HG03097 (cell line): ENCODE data around the gene ZNF664.

Experiments used
- ATAC-seq: cut with Tn5 transposase; IDR thresholded peaks from one replicate; pipeline ENCODE4 v1.9.1; 2021; ENCODE audit not compliant: unreplicated experiment, low FRiP score

The ZNF664 gene

DNA sequence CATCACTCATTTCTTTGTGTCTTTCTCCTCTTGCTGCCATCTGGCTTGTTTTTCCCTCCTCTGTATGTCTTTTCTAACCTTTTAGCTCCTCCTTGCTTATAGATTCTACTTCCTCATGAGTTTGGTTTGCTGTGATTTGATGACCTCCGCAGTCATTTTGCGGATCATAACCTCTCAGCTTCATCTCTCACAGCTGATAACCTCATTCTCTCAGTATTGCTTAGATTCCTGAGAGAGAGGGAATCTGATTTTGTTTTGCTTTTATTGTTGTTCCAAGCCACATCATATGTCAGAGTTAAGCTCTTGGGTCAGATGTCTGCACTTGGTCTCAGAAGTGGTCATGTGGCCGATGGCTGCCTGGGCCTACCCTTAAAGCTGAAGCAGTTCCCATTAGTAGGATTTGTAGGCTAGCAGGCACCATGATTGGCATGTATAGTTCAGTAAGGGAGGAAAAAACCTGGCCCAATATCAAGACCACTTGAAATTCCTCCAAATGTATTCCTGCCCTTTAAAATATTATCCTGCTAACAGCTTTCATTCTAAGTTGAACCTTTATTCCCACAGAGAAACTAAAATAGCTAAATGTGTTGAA lies 13.5 kb downstream of the ZNF664 start:
- no peak for ATAC-seq

DNA sequence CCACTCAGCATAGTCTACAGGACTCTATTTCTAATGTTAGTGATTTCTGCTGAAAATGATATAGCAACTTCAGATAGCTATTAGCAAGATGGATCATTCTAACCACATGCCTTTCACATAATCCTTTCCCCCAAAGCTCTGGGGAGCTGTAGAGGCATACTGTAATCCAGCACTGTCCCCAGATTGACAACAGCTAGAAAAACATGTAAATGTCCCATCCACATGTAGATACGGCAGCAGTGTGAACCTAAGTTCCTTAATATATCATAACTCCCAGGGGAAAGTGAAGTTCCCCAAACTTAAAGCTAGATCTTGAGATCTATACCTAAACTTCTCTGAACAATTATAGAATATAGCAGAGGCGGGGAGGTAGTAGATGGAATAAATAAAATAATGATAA lies 14.0 kb downstream of the ZNF664 start:
- no peak for ATAC-seq

DNA sequence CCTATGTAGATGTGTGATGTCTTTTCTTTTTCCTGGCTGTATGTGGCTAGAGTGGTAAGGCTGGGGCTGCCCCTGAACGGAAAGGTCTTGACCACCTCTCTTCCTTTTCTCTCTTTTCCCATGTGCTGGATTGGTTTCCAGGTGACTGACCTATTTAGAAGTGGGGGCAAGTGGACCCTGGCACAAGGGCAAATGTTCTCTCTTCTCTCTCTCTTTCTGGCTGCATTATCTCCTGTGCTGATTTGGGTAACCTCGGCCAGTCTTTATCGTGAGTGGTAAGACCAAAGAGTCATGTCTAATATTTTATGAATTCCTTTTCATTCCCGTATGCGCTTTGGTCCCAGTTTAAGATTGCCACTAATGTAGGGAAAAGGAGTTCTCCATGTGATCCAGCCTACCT lies 16.2 kb downstream of the ZNF664 start:
- ATAC-seq = no peak

DNA sequence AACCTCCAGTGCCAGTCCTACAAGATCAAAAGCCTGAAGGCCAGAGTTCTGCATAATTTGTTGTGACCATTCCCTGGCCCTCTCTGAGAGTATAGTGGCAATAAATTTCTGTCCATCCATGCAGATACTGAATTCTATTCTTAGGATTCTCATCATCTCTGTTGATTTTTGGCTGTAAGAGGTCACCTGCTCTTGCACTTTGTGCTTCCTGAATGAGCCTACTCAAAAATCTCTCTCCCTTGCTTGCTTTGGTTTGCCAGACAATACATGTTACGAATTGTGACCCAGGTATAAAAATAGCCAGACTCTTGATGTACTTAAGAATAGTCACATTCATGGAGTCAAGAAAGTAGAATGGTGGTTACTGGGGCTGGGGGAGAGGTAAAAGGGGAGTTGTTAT lies 16.7 kb downstream of the ZNF664 start:
- ATAC-seq = no peak

DNA sequence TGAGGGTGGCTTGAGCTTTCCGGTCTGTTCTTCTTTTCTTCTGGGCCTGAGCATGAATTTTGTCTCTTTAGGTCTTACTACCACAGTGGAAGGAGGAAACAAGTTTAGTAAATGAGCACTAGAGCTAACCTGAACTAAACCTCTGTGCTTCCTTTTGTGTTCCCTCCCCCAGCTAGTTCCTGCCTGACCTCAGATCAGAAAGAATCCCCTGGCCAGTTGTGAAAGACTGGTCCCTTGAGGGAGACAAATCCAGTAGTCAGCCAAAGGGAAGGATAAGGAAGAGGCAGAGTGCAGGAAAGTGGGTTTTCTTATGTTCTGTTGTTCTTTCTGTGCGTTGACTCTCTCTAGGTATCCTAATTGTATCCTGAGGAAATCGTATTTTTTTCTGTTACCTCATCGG lies 17.5 kb downstream of the ZNF664 start:
- ATAC-seq = no peak

DNA sequence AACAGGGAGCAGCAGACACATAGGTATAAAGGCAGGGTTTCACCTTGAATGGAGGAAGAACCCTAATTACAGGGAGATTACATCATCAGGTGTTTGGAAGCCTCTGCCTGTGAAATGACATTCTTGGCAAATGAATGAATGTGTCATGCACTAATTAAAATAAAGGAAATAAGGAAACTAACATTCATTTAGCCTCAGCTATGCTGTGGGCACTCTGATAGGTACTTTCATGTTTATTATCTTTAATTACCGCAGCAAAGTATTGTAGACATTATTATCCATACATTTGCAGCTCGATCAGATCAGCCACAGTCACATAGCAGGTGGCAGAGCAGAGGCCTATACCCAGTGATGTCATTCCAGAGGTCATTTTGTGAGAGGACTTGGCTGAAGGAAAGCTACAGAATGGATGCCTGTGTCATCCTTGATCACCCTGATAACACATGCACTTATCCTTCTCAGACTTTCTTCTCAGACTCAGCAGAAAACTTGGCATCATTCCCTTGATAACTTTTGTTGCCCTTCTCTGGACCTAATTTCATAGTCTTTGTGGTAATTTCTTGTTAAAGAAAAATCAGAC lies 18.4 kb downstream of the ZNF664 start:
- ATAC-seq = no peak

DNA sequence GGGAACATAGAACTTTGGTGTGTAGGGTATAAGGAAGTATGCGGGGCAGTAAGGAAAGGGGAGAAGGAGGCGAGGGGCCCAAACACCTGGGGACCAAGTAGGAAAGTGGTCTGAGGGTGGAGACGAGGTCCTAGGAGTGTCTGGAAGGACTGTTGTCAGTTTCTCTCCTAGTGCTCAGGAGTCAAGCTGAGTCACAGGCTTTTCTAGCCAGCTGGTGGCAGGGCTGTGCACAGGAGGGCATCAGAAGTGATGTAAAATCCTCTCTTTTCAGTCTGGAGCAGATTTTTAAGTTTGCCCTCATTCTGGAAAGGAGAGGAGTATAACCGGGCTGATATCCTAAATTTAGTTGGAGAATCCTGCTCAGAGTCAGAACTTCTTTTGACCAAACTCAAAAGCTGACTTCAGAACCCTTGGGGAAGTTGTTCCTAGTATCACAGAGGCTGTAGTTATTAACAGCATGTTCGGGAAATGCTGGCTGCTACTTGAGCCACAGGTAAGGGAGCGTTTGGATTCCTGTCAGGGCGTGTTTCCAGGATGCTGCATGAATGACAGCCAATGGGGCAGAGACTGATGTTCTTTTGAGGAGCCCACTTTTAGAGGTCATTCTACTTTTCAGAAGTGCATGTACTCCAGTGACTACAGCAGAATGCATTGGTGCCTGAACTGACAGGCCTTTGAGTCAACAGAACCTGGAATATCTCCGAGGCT lies 19.3 kb downstream of the ZNF664 start:
- no peak for ATAC-seq

DNA sequence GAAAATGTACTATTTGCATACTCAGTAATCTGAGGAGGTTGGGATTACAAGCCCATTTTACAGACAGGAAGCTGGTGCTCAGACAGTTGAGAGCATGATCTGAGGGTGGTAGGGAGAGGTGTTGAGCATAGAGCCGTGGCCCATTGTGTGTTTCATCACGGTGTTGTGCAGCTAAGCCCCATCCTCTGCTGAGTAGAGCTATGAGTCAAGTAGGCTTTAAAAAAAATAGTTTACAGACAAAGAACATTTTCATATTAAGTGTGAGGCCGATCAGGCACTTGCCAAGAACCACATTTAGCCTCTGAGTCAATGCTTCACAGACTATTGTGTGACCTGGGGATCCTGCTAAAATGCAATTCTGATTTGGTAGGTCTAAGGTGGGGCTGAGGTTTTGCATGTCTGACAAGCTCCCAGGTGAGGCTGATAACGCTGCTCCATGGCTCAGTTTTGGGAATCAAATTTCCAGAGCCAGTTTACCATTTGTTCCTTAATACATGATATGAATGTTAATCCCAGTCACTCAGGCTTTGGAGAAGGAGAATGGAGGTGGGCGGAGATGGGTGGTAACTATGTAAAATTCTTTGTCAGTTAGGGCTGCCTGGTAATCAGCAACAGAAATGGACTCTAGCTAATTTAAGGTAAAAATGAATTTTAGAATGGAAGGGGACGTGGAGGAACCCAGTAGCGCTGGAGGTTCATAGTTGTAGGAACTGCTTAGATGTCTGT lies 22.2 kb downstream of the ZNF664 start:
- ATAC-seq = no peak

DNA sequence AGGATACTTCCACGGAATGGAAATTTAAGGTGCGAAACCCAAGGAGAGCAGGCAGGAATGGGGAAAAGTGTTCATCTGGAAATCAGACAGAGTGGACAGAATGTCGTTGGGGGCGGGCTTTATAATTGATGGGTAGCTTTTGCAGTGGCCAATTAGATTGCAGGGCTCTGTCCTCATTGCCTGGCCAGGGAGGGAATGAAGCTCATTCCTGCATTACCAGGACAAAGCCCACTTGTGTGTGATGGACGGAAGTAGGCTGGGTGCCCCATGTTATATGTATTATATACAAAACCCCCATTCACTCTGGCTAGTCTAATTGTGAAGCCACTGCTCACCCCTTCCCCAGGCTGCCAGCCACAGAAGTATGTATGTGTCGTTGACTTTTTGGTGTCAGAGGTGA lies 23.6 kb downstream of the ZNF664 start:
- no peak for ATAC-seq

DNA sequence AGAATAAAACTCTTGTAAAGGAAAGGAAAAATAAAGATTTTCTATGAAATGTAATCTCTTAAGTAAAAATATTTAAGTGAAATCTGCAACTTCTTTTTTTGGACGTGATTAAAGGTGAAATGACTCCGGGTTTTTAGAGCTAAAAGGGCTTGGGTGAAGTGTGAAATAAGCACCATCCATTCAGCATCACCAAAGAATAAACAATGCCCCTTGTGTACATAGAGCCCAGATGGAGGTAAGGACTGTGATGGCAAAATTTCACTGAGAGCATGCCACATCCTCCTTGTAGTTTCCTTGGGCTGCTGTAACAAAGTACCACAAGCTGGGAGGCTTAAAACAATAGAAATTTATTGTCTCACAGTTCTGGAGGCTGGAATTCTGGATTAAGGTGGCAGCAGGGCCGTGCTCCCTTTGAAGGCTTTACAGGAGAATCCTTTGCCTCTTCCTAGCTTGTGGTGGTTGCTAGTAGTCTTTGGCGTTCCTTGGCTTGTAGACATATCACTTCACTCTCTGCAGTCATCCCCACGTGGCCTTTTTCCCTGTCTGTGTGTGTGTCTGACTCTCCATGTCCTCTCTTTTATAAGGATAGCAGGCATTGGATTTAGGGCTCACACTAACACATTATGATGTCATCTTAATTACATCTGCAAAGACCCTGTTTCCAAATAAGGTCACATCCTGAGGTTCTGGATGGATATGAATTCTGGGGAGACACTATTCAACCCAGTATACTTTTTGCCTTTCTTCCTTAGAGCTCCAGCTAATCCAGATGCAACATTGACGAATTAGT lies 24.2 kb downstream of the ZNF664 start:
- ATAC-seq = no peak

DNA sequence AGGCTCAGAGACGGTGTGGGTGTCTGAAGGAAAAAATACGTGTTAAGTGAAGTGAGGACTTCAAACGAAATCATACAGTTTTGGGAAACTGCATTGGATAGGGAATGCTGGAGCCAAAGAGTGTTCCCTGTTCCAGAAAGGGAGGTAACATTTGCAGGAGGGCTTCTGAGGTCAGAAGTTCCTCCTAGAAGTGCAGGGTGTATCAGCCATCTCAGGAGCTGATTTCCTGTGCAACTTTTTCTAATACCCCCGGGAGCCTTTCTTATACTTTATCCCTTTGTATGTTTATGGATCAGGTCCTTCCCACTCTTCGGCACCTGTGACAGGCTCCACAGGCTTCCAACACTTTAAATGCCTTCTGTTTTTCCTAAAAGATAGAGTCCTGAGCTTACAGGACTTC lies 24.9 kb downstream of the ZNF664 start:
- no peak for ATAC-seq

DNA sequence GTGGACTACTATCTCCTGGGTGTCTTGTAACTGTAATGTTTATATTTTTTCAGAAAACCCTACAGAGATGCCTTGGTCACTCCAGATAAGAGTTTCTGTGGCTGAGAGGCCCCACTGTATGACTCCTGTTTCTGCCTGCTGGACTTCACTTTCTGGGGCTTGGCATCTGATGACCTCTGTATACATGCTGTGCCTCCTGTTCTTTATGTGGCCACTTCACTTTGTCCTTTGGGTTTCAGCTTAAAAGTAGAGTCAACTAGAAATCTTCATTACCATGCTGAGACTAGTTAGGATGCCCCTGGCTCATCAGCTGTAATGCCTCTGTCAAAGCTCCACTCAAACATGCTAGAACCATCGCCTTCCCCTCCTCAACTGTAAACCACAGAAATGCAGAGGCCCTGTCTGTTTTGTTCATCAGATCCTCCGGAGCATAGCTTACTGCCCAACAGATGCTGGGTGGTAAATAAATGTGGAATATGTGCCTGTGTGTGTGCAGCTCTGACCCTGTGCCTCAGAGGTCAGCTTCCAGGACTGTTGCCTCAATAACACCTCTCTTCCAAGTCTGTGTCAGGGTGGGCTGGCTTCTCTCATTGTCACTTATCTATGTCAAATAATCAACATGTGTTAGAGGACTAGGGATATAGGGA lies 25.5 kb downstream of the ZNF664 start:
- no peak for ATAC-seq

DNA sequence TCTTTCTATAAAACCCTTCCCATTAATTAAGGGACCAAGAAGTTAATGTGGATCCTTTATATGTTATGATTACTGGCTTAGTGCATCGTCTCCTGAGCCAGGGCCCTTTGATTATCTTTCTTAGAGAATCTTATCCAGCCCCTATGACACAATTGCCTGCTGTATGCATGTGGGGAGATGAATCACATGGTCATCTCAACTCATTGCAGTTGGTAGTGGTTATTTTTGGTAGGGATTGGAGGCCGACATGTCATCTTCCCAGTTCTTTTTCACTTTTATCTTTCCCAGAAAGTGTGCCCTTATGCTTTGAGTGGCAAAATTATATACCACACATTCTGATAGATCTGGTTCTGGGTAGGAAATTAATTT lies 26.0 kb downstream of the ZNF664 start:
- no peak for ATAC-seq

DNA sequence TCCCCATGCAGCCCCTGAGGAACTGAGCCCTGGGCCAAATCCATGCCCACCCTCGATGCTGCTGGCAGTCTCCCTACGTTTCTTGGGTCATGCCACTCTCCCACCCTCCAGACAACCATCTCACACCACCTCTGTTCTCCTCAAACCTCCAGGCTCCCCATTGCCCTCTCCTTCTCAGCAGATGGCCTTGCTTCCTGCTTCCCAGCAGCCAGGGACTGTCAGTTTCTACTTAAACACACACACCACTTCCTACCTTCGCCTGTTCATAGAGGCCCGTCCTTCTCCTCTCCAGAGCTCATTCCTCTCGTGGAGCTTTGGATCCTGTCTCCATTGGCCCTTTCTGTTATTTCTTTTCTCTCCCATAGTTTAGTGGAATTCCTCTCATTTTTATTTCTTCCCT lies 27.1 kb downstream of the ZNF664 start:
- ATAC-seq = no peak

DNA sequence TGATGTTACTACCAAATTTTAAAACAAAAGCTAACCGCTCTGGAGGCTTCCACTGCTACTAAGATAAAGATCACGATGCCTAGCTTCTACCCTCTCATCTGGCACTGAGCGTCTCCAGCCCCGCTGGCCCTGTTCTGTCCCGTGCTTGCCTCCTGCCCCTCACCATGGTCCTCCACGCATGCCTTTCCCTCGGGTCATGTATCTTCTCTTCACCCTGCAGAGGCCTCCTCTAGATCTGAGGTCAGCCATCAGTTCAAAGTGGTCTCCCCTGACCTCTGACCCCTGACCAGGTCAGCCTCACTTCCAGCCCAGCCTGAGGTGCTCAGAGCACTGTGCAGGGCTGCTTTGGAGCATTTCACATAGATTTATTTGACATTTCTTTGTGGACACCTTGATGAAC lies 28.3 kb downstream of the ZNF664 start:
- ATAC-seq = no peak

DNA sequence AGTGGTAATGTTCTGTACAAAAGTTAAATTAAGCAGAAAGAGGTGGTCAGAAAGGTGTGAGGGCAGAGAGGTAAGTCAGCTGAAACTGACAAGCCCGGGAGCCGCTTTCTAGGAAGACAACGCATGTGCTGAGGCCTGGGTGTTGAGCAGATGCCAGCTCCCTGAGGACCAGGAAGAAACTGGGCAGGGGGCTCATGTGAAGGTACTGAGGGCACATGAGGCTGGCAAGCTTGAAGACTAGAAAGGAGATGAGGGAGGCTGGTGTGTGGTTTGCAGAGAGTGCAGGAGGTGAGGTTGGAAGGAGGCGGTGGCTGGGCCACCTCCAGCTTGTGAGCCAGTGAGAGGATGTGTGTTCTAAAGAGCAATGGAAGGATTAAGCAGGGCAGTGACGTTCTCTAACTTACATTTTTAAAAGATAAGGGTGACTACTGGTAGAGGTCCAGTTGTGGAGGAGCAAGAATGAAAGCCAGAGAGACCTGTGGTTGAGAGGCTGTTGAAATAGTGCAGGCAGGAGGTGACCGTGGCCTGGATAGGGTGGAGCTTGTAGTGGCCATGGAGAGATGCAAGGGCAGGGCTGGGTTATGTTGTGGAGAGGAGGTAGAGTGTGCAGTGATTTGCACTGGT lies 29.1 kb downstream of the ZNF664 start:
- no peak for ATAC-seq

DNA sequence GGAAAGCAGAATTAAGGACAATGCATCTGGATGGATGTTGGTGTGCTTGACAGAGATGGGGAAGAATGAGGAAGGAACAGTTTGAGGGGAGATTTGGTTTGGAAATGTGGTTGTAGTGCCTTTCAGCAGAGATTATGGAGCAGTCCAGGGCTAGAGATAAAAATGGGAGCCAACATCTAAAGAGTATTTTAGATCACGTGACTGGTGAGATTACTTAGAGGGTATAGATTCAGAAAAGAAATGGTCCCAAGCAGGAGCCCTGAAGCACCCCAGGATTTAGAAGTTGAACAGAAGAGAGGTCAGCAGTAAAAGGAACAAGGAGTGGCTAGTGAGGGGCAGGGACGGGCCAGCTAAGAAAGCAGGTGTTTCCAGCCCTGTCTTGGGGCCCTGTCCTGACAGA lies 29.6 kb downstream of the ZNF664 start:
- no peak for ATAC-seq

DNA sequence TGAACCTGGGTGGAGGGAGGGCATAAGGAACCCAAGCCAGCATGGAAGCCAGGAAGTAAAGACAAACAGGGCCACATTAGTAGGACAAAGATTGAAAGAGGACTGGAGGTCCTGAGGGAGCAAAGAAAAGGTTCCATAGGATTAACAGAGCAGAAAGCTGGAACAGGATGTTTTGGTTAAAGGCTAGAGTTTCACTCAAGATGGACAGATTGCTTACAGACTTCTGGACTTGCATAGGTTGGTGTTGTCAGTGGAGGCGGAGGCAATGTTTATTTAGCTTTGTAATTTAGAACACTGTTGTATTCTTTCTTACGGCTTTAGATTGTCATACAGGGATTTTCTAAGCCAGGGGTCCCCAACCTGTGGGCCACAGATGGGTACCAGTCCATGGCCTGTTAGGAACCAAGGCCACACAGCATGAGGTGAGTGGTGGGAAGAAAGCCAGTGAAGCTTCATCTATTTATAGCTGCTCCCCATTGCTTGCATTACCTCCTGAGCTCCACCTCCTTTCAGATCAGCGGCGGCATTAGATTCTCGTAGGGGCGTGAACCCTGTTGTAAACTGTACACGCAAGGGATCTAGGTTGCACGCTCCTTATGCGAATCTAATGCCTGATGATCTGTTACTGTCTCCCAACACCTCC lies 31.3 kb downstream of the ZNF664 start:
- ATAC-seq = no peak

DNA sequence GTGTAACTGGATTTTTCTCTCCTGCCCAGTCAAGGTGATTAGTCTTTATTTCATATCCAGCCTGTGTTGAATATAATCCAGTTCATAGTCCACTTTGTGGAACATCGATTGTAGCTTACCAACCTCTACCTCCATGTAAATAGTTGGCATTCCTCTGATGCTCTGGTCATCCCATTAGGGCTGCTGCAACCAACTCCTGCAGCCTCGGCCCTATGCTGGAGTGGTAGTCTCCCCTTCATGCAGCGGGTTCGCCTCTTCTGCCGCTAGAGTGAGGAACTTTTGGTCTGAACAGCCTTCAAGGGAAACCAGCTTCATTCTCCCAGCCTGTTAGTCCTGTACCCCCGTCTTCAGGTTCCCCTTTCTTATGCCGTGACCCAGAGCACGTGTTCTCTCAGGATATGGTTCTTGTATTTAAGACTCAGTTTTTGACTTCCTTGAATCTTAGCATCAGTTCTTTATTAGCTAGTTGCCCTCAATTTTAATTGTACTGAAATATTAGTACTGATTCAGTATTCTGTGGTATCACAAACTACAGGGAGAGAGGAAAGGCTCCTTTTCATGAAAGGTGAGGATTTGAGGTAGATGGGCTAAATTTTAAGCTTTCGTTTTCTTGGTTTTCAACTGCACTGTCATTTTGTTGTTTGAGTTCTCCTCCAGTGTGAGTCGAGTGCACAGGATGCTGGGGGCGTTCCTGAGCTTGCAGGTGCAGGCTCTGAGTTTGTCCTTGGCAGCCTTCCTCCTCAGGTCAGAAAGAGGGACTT lies 33.2 kb downstream of the ZNF664 start:
- ATAC-seq = no peak
